H1 (cell line): ENCODE measurements around the gene AK5. TPM values are rescaled to one million over a fixed set of nuclear protein-coding genes. Genes with fewer than 3 reads are reported as not detected.

Experiments used
- CTCF ChIA-PET: fragments of 300-600 bp; sonication (Branson Sonifier 250); formaldehyde crosslinking; loops from one replicate; lab custom pipeline; 2021; ENCODE audit not compliant: partially characterized antibody; lab: Charles Lee
- POLR2A ChIA-PET: fragments of 300-600 bp; sonication (Branson Sonifier 250); formaldehyde crosslinking; loops from one replicate; lab custom pipeline; 2021; ENCODE audit warnings: inconsistent platforms; ENCODE audit not compliant: partially characterized antibody; lab: Charles Lee
- DNase-seq, 2 experiments: peaks; one replicate each; pipeline versions ENCODE4 v3.0.0 to v3.0.0-alpha.2; 2010 to 2022; ENCODE audit warnings: low spot score in 2 of 2, low read depth in 1 of 2, mixed read lengths in 1 of 2
- FAIRE-seq: peaks from 2 replicates; lab custom pipeline; 2011; peaks lifted over from hg19 to GRCh38; lab: Jason Lieb, UNC
- H2AFZ ChIP-seq: 2 replicates; pipeline ENCODE4 v1.8.1; 2012; ENCODE audit warnings: low read length, inconsistent platforms
- H2AK5ac ChIP-seq: 2 replicates; pipeline ENCODE4 v1.6.1; 2013; ENCODE audit warnings: low read depth, low read length
- H2BK120ac ChIP-seq: replicated peaks from 2 replicates; pipeline ENCODE3; 2013; ENCODE audit warnings: low read depth, low read length, inconsistent platforms
- H2BK12ac ChIP-seq: 2 replicates; pipeline ENCODE4 v1.6.1; 2013; ENCODE audit warnings: low read depth, low read length
- H2BK15ac ChIP-seq: 2 replicates; pipeline ENCODE4 v1.6.1; 2013; ENCODE audit warnings: low read length
- H2BK20ac ChIP-seq: 2 replicates; pipeline ENCODE4 v1.6.1; 2013; ENCODE audit warnings: low read length
- H2BK5ac ChIP-seq: 2 replicates; pipeline ENCODE4 v1.6.1; 2013; ENCODE audit warnings: low read depth, low read length
- H3K14ac ChIP-seq: 2 replicates; pipeline ENCODE4 v1.6.1; 2013; ENCODE audit warnings: inconsistent platforms; ENCODE audit not compliant: insufficient read length
- H3K18ac ChIP-seq: 2 replicates; pipeline ENCODE4 v1.6.1; 2013; ENCODE audit warnings: low read length; ENCODE audit errors: extremely low read depth
- H3K23ac ChIP-seq: 2 replicates; pipeline ENCODE4 v1.6.1; 2013; ENCODE audit warnings: inconsistent platforms; ENCODE audit not compliant: insufficient read length
- H3K23me2 ChIP-seq: 2 replicates; pipeline ENCODE4 v1.6.1; 2013; ENCODE audit warnings: low read depth, low read length
- H3K27ac ChIP-seq: 2 replicates; pipeline ENCODE4 v1.6.1; 2011; ENCODE audit warnings: low read depth, low read length, inconsistent platforms
- H3K27me3 ChIP-seq, 4 experiments: replicated peaks in 1 of 4; 1 replicate in 1 of 4; 2 replicates in 3 of 4; pipeline versions ENCODE4 v1.6.1 to v1.8.1; 2011 to 2013; ENCODE audit warnings: low read length in 3 of 4, mild to moderate bottlenecking in 3 of 4, inconsistent platforms in 2 of 4, mixed read lengths in 2 of 4, moderate library complexity in 1 of 4; ENCODE audit not compliant: control insufficient read depth in 3 of 4, insufficient read depth in 3 of 4; ENCODE audit errors: extremely low read depth in 1 of 4
- H3K36me3 ChIP-seq, 4 experiments: 2 replicates each; pipeline versions ENCODE4 v1.6.1 to v1.8.1; 2011 to 2013; ENCODE audit warnings: mild to moderate bottlenecking in 4 of 4, low read length in 3 of 4, moderate library complexity in 2 of 4, control low read depth in 1 of 4, inconsistent platforms in 1 of 4; ENCODE audit not compliant: insufficient read depth in 4 of 4, control insufficient read depth in 2 of 4
- H3K4ac ChIP-seq: replicated peaks from 2 replicates; pipeline ENCODE3; 2013; ENCODE audit warnings: low read length, low read depth, mixed read lengths, inconsistent platforms; ENCODE audit not compliant: insufficient read length
- H3K4me1 ChIP-seq, 4 experiments: replicated peaks in 1 of 4; 1 replicate in 1 of 4; 2 replicates in 3 of 4; pipeline versions ENCODE4 v1.6.1 to v1.8.1; 2011 to 2013; ENCODE audit warnings: low read length in 3 of 4, inconsistent platforms in 2 of 4, mixed read lengths in 1 of 4; ENCODE audit not compliant: insufficient read depth in 4 of 4, control insufficient read depth in 3 of 4
- H3K4me2 ChIP-seq, 2 experiments: 2 replicates each; pipeline versions ENCODE4 v1.6.1 to v1.8.1; 2011 to 2013; ENCODE audit warnings: low read depth in 2 of 2, low read length in 2 of 2, control low read depth in 1 of 2, inconsistent platforms in 1 of 2, mild to moderate bottlenecking in 1 of 2; ENCODE audit not compliant: insufficient read depth in 1 of 2
- H3K4me3 ChIP-seq, 4 experiments: fragments of 200-600, 300-600 bp in 1 of 4; sonication (generic), shearing (Covaris generic), sonication (Bioruptor Twin) in 1 of 4; 2 replicates each; pipeline versions ENCODE4 v1.5.1 to v1.8.1; 2011 to 2016; ENCODE audit warnings: low read length in 4 of 4, low read depth in 3 of 4, control low read depth in 2 of 4, inconsistent platforms in 2 of 4, mild to moderate bottlenecking in 2 of 4, mixed read lengths in 1 of 4, moderate library complexity in 1 of 4; ENCODE audit not compliant: insufficient read depth in 2 of 4; ENCODE audit errors: extremely low read depth in 1 of 4
- H3K56ac ChIP-seq: replicated peaks from 2 replicates; pipeline ENCODE3; 2013; ENCODE audit warnings: low read depth, mild to moderate bottlenecking, mixed read lengths, low read length, inconsistent platforms; ENCODE audit not compliant: insufficient read length
- H3K79me1 ChIP-seq: 2 replicates; pipeline ENCODE4 v1.6.1; 2013; ENCODE audit warnings: low read depth, low read length, control low read depth
- H3K79me2 ChIP-seq, 2 experiments: 2 replicates each; pipeline versions ENCODE4 v1.6.1 to v1.8.1; 2012 to 2013; ENCODE audit warnings: low read length in 2 of 2, mild to moderate bottlenecking in 2 of 2, inconsistent platforms in 1 of 2; ENCODE audit not compliant: insufficient read depth in 2 of 2, control insufficient read depth in 1 of 2
- H3K9ac ChIP-seq, 4 experiments: replicated peaks in 1 of 4; 1 replicate in 1 of 4; 2 replicates in 3 of 4; pipeline versions ENCODE4 v1.6.1 to v1.8.1; 2011 to 2013; ENCODE audit warnings: low read depth in 3 of 4, low read length in 3 of 4, control low read depth in 2 of 4, mild to moderate bottlenecking in 2 of 4, moderate library complexity in 2 of 4, inconsistent platforms in 1 of 4; ENCODE audit errors: extremely low read depth in 1 of 4
- H3K9me3 ChIP-seq, 2 experiments: 2 replicates each; pipeline versions ENCODE4 v1.6.1 to v1.8.1; 2012 to 2013; ENCODE audit warnings: mild to moderate bottlenecking in 2 of 2, moderate library complexity in 2 of 2, control low read depth in 1 of 2, inconsistent platforms in 1 of 2, low read depth in 1 of 2, low read length in 1 of 2, mixed read lengths in 1 of 2; ENCODE audit not compliant: insufficient read depth in 2 of 2
- H4K20me1 ChIP-seq, 2 experiments: replicated peaks in 1 of 2; 2 replicates each; pipeline versions ENCODE3 to v1.8.1; 2011 to 2013; ENCODE audit warnings: inconsistent platforms in 2 of 2, low read length in 2 of 2, mild to moderate bottlenecking in 1 of 2; ENCODE audit not compliant: insufficient read depth in 2 of 2, control insufficient read depth in 1 of 2
- H4K5ac ChIP-seq: 2 replicates; pipeline ENCODE4 v1.6.1; 2013; ENCODE audit warnings: low read length, low read depth, mixed read lengths, inconsistent platforms; ENCODE audit not compliant: insufficient read length
- H4K8ac ChIP-seq: 2 replicates; pipeline ENCODE4 v1.8.0; 2013; ENCODE audit warnings: mild to moderate bottlenecking, moderate library complexity, low read length, inconsistent platforms; ENCODE audit not compliant: insufficient read depth; ENCODE audit errors: extremely low read depth
- H4K91ac ChIP-seq: replicated peaks from 2 replicates; pipeline ENCODE3; 2013; ENCODE audit warnings: low read length, mixed read lengths, inconsistent platforms; ENCODE audit not compliant: insufficient read length
- CHD1 ChIP-seq: IDR thresholded peaks from 2 replicates; pipeline ENCODE4 v1.6.1; 2012; ENCODE audit warnings: low read depth, low read length, improper control_type of control experiment
- KDM4A ChIP-seq: IDR thresholded peaks from one replicate; pipeline ENCODE4 v1.7.1; 2012; ENCODE audit warnings: low read depth, mild to moderate bottlenecking, moderate library complexity, low read length, inconsistent platforms; ENCODE audit not compliant: severe bottlenecking
- SUZ12 ChIP-seq: fragments of 200-600 bp; sonication (generic); IDR thresholded peaks from 2 replicates; pipeline ENCODE4 v1.6.1; 2012; ENCODE audit warnings: mild to moderate bottlenecking, inconsistent platforms, low read length, moderate library complexity, mixed read lengths
- WGBS, 2 experiments: shearing (Covaris generic) in 1 of 2; methylation state at CpG; one replicate each; pipeline versions ENCODE4 v1.1.6 to v1.1.7; 2013 to 2015; ENCODE audit warnings: low lambda C conversion rate in 2 of 2, mixed read lengths in 2 of 2, inconsistent platforms in 1 of 2, low coverage in 1 of 2, missing lambda C conversion rate in 1 of 2; ENCODE audit not compliant: insufficient replicate concordance in 2 of 2, insufficient coverage in 1 of 2, insufficient read length in 1 of 2; ENCODE audit errors: extremely low coverage in 1 of 2, missing lambda C conversion rate in 1 of 2; 5-methylcytosine and 5-hydroxymethylcytosine counted together
- polyA plus RNA-seq, 7 experiments: library from polyadenylated mRNA; depleted of rRNA in 3 of 7; stranded (reverse) in 5 of 7; unstranded in 2 of 7; fragments of >200 nt in 5 of 7; fragments of 200-250 nt in 2 of 7; gene quantifications; 1 replicate in 5 of 7; 2 replicates in 1 of 7; 4 replicates in 1 of 7; pipeline versions ENCODE4 v1.2.1 to v1.2.3, GENCODE V29; 2011 to 2013; ENCODE audit warnings: missing spikeins in 2 of 7, mixed read lengths in 2 of 7
- total RNA-seq: library from RNA; stranded (reverse); fragmentation: NEBNext Ultra II Directional; extraction: Animal tissue kit (Norgen Biotek cat#: 25700); gene quantifications from 2 replicates; pipeline ENCODE4 v1.2.1, GENCODE V29; 2021

The AK5 gene
- total and polyA plus RNA-seq, 2 of the 8 experiments (the other 6 are each of a cell fraction or from before 2014, with no cell fraction given), result 2.0 to 7.1 TPM

GRCh38 chr1:77542813-77543420 is 261.1 kb downstream of the AK5 start:
- H3K4me3 ChIP-seq, result no peak overlapping the region
- WGBS, 2 experiments, result 93% methylated on average over 3 of the region's 3 CpGs; no CpG with 5 or more reads in 1 of the 2 experiments
- no peak overlapping the region for H2AK5ac ChIP-seq
- no peak overlapping the region for H2BK20ac ChIP-seq
- H3K27ac ChIP-seq, result no peak overlapping the region
- H3K23ac ChIP-seq, result no peak overlapping the region
- H4K20me1 ChIP-seq, result no peaks in the 10 kb centered on the region
- DNase-seq (no peak), FAIRE-seq (no peak)
- H2BK12ac ChIP-seq, result no peak overlapping the region
- no peaks in the 10 kb centered on the region for H3K79me2 ChIP-seq
- no peak overlapping the region for H2BK15ac ChIP-seq
- no peak overlapping the region for H2BK5ac ChIP-seq
- H3K36me3 ChIP-seq, result no peaks in the 10 kb centered on the region
- POLR2A ChIA-PET, result interaction anchor here (1.2 kb wide), 1 partner anchor 28 kb away, joined by 3 read pairs; no protein-coding TSS in a partner anchor
- H3K4me1 ChIP-seq, result no peaks in the 10 kb centered on the region
- no peak overlapping the region; the same call in 1 of the 2 replicates for H2AFZ ChIP-seq
- H3K79me1 ChIP-seq, result no peaks in the 10 kb centered on the region
- no peaks in the 10 kb centered on the region for H3K23me2 ChIP-seq
- no peak overlapping the region for H3K14ac ChIP-seq
- no peak overlapping the region for H4K91ac ChIP-seq
- no peak overlapping the region for H3K9ac ChIP-seq
- H3K4ac ChIP-seq, result no peak overlapping the region
- no peak for TF ChIP-seq CHD1
- TF ChIP-seq KDM4A, result no peak
- no peak for TF ChIP-seq SUZ12
- H3K27me3 ChIP-seq, result no peaks in the 10 kb centered on the region
- H3K9me3 ChIP-seq, result no peaks in the 10 kb centered on the region
- no peak overlapping the region for H4K8ac ChIP-seq
- no peak overlapping the region for H2BK120ac ChIP-seq
- no peak overlapping the region for H3K56ac ChIP-seq
- no peak overlapping the region for H3K18ac ChIP-seq
- CTCF ChIA-PET, result interaction anchor here (1.3 kb wide), 1 partner anchor 10 kb away, joined by 4 read pairs; no protein-coding TSS in a partner anchor
- no peak overlapping the region for H4K5ac ChIP-seq
- no peak overlapping the region for H3K4me2 ChIP-seq
